T47D (cell line): ENCODE data around the gene GPER1.

Source experiments
- DNase-seq, 2 experiments: peaks; one replicate each; pipeline versions ENCODE4 v3.0.0 to v3.0.0-alpha.2; 2011 to 2012; ENCODE audit warnings: low read depth in 1 of 2, low spot score in 1 of 2
- JUND ChIP-seq: IDR thresholded peaks from 2 replicates; pipeline ENCODE4 v1.6.1; 2012; ENCODE audit warnings: low read depth
- in situ Hi-C: cut with HindIII; loops from 2 replicates; pipeline ENCODE4 v1.10.0; 2016; ENCODE audit warnings: low sequenced_read_pairs, low pct_unique_long_range_greater_than_20kb

Gene GPER1

GRCh38 chr7:1117321-1117928 lies 29.5 kb downstream of the GPER1 start:
- TF ChIP-seq JUND: no peak
- in situ Hi-C loops: no loop called here
- DNase-seq: no peak

GRCh38 chr7:1119201-1119600 lies 31.3 kb downstream of the GPER1 start:
- no peak for DNase-seq
- TF ChIP-seq JUND: no peak
- in situ Hi-C loops: no loop called here

GRCh38 chr7:1120791-1121190 lies 32.9 kb downstream of the GPER1 start:
- no peak for TF ChIP-seq JUND
- in situ Hi-C loops: no loop called here
- DNase-seq: no peak

GRCh38 chr7:1121476-1121875 lies 33.6 kb downstream of the GPER1 start:
- in situ Hi-C loops: no loop called here
- no peak for TF ChIP-seq JUND
- DNase-seq: no peak

- DNase-seq: no peak
- in situ Hi-C loops: no loop called here
- no peak for TF ChIP-seq JUND
Measured at GRCh38 chr7:1121886-1122831, 34.2 kb downstream of the GPER1 start.

GRCh38 chr7:1122832-1123501 lies 35.1 kb downstream of the GPER1 start:
- in situ Hi-C loops: no loop called here
- no peak for TF ChIP-seq JUND
- DNase-seq: no peak

GRCh38 chr7:1123715-1124114 lies 35.8 kb downstream of the GPER1 start:
- TF ChIP-seq JUND: no peak
- no peak for DNase-seq
- in situ Hi-C loops: no loop called here

- TF ChIP-seq JUND: no peak
- in situ Hi-C loops: no loop called here
- DNase-seq: no peak
Measured at GRCh38 chr7:1124164-1124563, 36.3 kb downstream of the GPER1 start.

GRCh38 chr7:1124816-1125602 lies 37.1 kb downstream of the GPER1 start:
- TF ChIP-seq JUND: no peak
- in situ Hi-C loops: no loop called here
- DNase-seq: no peak

- no peak for DNase-seq
- TF ChIP-seq JUND: no peak
- in situ Hi-C loops: no loop called here
Measured at GRCh38 chr7:1125603-1125969, 37.7 kb downstream of the GPER1 start.

- in situ Hi-C loops: no loop called here
- TF ChIP-seq JUND: no peak
- no peak for DNase-seq
Measured at GRCh38 chr7:1127001-1127400, 39.1 kb downstream of the GPER1 start.

GRCh38 chr7:1129431-1129830 lies 41.5 kb downstream of the GPER1 start:
- no peak for DNase-seq
- TF ChIP-seq JUND: no peak
- in situ Hi-C loops: no loop called here
